Transverse colon (tissue), 4 donors: Measurements from ENCODE around the gene ELAPOR1. TPM values are rescaled to one million over a fixed set of nuclear protein-coding genes. Genes with fewer than 3 reads are reported as not detected.

Experiments used
- DNase-seq: peaks from one replicate; pipeline ENCODE4 v3.0.0-alpha.2; 2019
- H3K27ac ChIP-seq, 4 donors: fragments of 200-600 bp; sonication (generic); 2 replicates each; pipeline ENCODE4 v1.5.1; 2016 to 2018; ENCODE audit warnings: inconsistent platforms in 4 of 4
- H3K27me3 ChIP-seq: fragments of 200-600 bp; sonication (generic); 2 replicates; pipeline ENCODE4 v1.5.1; 2017; ENCODE audit warnings: inconsistent platforms
- H3K36me3 ChIP-seq, 4 donors: fragments of 200-600 bp; sonication (generic); 2 replicates each; pipeline ENCODE4 v1.5.1; 2017 to 2019; ENCODE audit warnings: inconsistent platforms in 4 of 4
- H3K4me1 ChIP-seq, 4 donors: fragments of 200-600 bp; sonication (generic); 2 replicates each; pipeline ENCODE4 v1.5.1; 2017 to 2020; ENCODE audit warnings: inconsistent platforms in 4 of 4
- H3K4me3 ChIP-seq, 4 donors: fragments of 200-600 bp; sonication (generic); 1 replicate in 1 of 4; 2 replicates in 3 of 4; pipeline versions ENCODE4 v1.5.1 to v1.6.1; 2017 to 2019; ENCODE audit warnings: inconsistent platforms in 4 of 4
- H3K9me3 ChIP-seq, 2 donors: fragments of 200-600 bp; sonication (generic); 2 replicates each; pipeline ENCODE4 v1.5.1; 2017 to 2019; ENCODE audit warnings: inconsistent platforms in 2 of 2
- EP300 ChIP-seq: sonication (generic); formaldehyde crosslinking; IDR thresholded peaks from one replicate; pipeline ENCODE4 v1.6.1; 2017; ENCODE audit warnings: antibody characterized with exemption, low read depth
- POLR2A ChIP-seq: fragments of 450-650 bp; IDR thresholded peaks from one replicate; pipeline ENCODE4 v1.6.1; 2016; ENCODE audit warnings: antibody characterized with exemption, mild to moderate bottlenecking, moderate library complexity
- POLR2AphosphoS5 ChIP-seq, 3 donors: sonication (generic); formaldehyde crosslinking; IDR thresholded peaks; one replicate each; pipeline ENCODE4 v1.6.1; 2016; ENCODE audit warnings: antibody characterized with exemption in 3 of 3
- WGBS, 2 donors: methylation state at CpG; one replicate each; pipeline ENCODE4 v1.1.5; 2018; ENCODE audit warnings: low coverage in 1 of 2; 5-methylcytosine and 5-hydroxymethylcytosine counted together
- in situ Hi-C, 4 donors: fragments of 200-750 bp; cut with MboI; loops; one replicate each; pipeline versions ENCODE4 v1.15.0 to v1.15.1; 2017; ENCODE audit warnings: low sequenced_read_pairs in 3 of 4, low pct_ligation_motif_present in 1 of 4, low pct_unique_long_range_greater_than_20kb in 1 of 4
- intact Hi-C: fragments of 100-400 bp; cut with DNase I; formaldehyde crosslinking; loops from one replicate; pipeline ENCODE4 v1.15.1; 2023; ENCODE audit warnings: low total_unique reads
- total RNA-seq, 4 donors: library from RNA; depleted of rRNA; stranded (reverse); fragments of >200 nt; gene quantifications; one replicate each; pipeline ENCODE4 v1.1.0, GENCODE V29; 2016
- TF ChIP-seq, protein P1 (sequence below), 5 experiments: fragments of 200-600 bp in 3 of 5; fragments of 450-650 bp in 2 of 5; sonication (generic) in 3 of 5; IDR thresholded peaks; 1 replicate in 2 of 5; 2 replicates in 3 of 5; pipeline ENCODE4 v1.5.1; 2016 to 2017; ENCODE audit warnings: antibody characterized with exemption in 5 of 5, inconsistent platforms in 3 of 5, mild to moderate bottlenecking in 2 of 5, moderate library complexity in 1 of 5

ELAPOR1 gene
- total RNA-seq, 4 donors from 2014 or later = 19.5 to 72.2 (median 38.4) TPM

DNA sequence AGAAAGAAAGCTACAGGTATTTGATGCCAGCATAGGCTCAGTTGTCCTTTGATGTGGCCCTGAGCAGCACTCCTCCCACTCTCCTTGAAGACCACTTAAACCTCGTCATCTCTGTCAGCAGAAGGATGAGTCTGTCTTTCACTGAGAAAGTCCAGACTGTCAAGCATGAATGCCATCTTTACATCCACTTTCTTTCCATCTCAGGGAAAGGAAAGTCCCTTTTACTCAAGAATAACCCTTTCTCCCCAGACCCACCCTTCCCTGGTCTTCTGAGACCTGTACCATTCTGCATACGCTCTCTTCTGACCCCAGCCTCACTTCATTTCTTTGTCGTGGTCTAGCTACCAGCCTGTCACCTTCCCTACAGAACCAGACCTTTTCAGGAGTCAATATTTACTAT lies 4.0 kb upstream of the ELAPOR1 start:
- intact Hi-C loops = loop anchor here (10.0 kb wide), 2 partner anchors 65 to 145 kb away; partner anchors contain the start of genes CLCC1 and WDR47
- no peaks in the 10 kb centered on the region for H3K9me3 ChIP-seq
- H3K27me3 ChIP-seq = peaks cover 14% of the 10 kb centered on the region
- 63 to 100% methylated on average over 1 to 3 of the region's 3 CpGs for WGBS, 2 donors
- no peak for TF ChIP-seq EP300
- TF ChIP-seq POLR2AphosphoS5 (IDR thresholded peaks at IDR 0.05) = no peak
- TF ChIP-seq, protein P1, sequence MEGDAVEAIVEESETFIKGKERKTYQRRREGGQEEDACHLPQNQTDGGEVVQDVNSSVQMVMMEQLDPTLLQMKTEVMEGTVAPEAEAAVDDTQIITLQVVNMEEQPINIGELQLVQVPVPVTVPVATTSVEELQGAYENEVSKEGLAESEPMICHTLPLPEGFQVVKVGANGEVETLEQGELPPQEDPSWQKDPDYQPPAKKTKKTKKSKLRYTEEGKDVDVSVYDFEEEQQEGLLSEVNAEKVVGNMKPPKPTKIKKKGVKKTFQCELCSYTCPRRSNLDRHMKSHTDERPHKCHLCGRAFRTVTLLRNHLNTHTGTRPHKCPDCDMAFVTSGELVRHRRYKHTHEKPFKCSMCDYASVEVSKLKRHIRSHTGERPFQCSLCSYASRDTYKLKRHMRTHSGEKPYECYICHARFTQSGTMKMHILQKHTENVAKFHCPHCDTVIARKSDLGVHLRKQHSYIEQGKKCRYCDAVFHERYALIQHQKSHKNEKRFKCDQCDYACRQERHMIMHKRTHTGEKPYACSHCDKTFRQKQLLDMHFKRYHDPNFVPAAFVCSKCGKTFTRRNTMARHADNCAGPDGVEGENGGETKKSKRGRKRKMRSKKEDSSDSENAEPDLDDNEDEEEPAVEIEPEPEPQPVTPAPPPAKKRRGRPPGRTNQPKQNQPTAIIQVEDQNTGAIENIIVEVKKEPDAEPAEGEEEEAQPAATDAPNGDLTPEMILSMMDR (IDR thresholded peaks at IDR 0.05) = no peak
- no peak for TF ChIP-seq POLR2A
- H3K27ac ChIP-seq = no peak overlapping the region
- peaks cover 8 to 26% (median 18%) of the 10 kb centered on the region in 4 donors for H3K4me1 ChIP-seq
- DNase-seq = no peak
- in situ Hi-C loops = no loop called here
- no peaks in the 10 kb centered on the region for H3K36me3 ChIP-seq
- H3K4me3 ChIP-seq = no peak overlapping the region

DNA sequence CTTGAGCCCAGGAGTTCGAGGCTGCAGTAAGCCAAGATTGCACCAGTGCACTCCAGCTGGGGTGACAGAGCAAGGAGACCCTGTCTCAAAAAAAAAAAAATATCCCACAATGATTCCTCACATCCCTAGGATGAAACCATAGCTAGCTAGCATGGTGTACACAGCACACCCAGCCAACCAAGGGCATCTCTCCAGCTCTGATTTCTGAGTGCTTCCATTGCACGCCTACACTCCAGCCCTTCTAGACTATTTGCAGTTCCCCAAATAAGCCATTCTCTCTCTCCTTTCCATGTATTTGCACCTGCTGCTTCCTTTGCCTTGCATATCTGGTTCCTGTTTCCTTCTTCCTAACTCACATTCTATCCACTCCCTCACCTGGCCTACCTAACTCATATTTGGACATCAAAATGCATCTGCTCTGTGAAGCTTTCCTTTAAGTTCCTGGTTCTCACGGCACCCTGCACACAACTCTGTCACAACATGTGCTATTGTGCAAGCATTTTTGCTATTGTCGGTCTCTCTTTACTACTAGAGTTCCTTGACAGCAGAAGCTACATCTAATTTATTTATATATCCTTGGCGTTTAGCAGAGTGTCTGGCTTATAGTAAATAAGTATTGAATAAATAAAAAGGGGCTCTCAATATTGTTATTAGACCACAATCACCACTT lies 2.4 kb upstream of the ELAPOR1 start:
- 63 to 81% methylated on average over 3 to 5 of the region's 5 CpGs for WGBS, 2 donors
- intact Hi-C loops = loop anchor here (10.0 kb wide), 1 partner anchor 147 kb away; the partner anchor contains the start of gene CLCC1
- in situ Hi-C loops = no loop called here
- peaks cover 8 to 33% (median 20%) of the 10 kb centered on the region in 4 donors for H3K4me1 ChIP-seq
- TF ChIP-seq EP300 (no peak), POLR2AphosphoS5 (IDR thresholded peaks at IDR 0.05) (no peak), POLR2A (no peak)
- TF ChIP-seq, protein P1 (IDR thresholded peaks at IDR 0.05) = no peak
- no peak for DNase-seq
- no peak overlapping the region for H3K4me3 ChIP-seq
- peaks cover 23% of the 10 kb centered on the region for H3K27me3 ChIP-seq
- no peak overlapping the region for H3K27ac ChIP-seq
- H3K9me3 ChIP-seq = no peaks in the 10 kb centered on the region
- no peaks in the 10 kb centered on the region for H3K36me3 ChIP-seq

DNA sequence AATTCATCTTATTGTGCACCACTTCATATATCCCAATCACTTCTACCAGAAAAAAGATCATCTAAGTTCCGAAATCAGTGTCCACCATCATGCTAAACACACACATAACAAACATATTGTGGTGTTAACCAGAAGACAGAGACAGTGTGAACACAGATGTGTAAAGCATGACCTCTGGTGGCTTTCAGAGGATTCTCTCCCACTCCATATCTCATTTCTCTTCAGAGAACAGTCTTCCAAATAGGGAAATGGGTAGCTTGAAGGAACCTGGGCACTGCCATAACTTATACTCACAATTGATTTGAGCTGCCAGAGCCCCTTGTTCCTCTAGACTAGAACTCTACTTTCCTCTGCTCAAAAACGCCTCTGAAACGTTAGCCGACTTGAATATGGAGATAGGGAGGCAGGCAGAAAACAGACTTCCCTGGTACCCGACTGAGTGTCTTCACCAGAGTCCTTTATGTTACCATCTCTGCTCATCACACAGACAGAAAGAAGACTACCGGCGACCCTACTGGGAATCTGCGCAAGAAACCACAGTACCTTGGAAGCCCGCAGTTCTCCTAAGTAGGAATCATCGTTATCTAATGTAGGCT lies 1.8 kb upstream of the ELAPOR1 start:
- intact Hi-C loops = loop anchor here (10.0 kb wide), 1 partner anchor 147 kb away; the partner anchor contains the start of gene CLCC1
- no peak for TF ChIP-seq POLR2A
- no peak for TF ChIP-seq POLR2AphosphoS5 (IDR thresholded peaks at IDR 0.05)
- no peak for TF ChIP-seq EP300
- TF ChIP-seq, protein P1 (IDR thresholded peaks at IDR 0.05) = no peak
- no peak for DNase-seq
- Histone ChIP-seq H3K9me3 (no peaks in the 10 kb centered on the region), H3K4me1 (peaks cover 8 to 33% (median 20%) of the 10 kb centered on the region in 4 donors), H3K4me3 (peak overlapping the region in 2 of 4 donors; percentile 40 to 51), H3K36me3 (no peaks in the 10 kb centered on the region), H3K27ac (peak overlapping the region in 2 of 4 donors; percentile 23 to 39), H3K27me3 (peaks cover 23% of the 10 kb centered on the region)
- in situ Hi-C loops = no loop called here
- 28 to 88% methylated on average over 1 to 10 of the region's 10 CpGs for WGBS, 2 donors

DNA sequence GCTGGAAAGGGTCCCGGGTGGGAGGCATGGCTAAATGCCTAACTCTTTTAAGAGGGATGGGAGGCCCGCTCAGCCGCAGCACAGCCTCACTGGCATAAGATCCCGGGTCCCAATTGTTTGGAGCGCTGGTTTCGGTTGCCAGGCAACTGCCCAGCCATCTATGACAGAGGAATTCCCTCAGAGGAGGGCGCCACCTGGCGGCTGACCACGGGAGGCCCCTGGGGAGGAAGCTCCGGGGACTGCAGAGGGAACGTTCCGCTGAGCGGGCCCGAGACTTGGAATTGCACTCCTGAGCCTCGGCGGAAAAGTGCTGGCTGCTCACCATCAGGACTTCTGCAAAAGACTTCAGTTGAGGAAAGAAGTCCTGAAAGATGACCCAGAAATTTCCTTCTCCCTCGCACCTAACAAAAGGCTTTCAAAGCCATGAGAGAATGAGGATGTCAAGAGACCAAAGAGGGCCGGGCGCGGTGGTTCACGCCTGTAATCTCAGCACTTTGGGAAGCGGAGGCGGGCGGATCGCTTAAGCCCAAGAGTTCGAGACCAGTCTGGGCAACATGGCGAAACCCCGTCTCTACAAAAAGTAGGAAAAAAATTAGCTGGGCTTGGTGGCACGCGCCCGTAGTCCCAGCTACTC lies 1.1 kb upstream of the ELAPOR1 start:
- peak; percentile 94 for DNase-seq
- in situ Hi-C loops = no loop called here
- Histone ChIP-seq H3K36me3 (no peaks in the 10 kb centered on the region), H3K4me3 (peak overlapping the region in 2 of 4 donors; percentile 40 to 51), H3K27me3 (peaks cover 23% of the 10 kb centered on the region), H3K9me3 (no peaks in the 10 kb centered on the region), H3K4me1 (peaks cover 8 to 33% (median 20%) of the 10 kb centered on the region in 4 donors), H3K27ac (peak overlapping the region in 3 of 4 donors; percentile 23 to 39 (median 27))
- intact Hi-C loops = loop anchor here (10.0 kb wide), 1 partner anchor 148 kb away; the partner anchor contains the start of gene CLCC1
- TF ChIP-seq POLR2A (no peak), EP300 (no peak), POLR2AphosphoS5 (IDR thresholded peaks at IDR 0.05) (peak in 1 of 3 donors; percentile 20)
- TF ChIP-seq, protein P1 (IDR thresholded peaks at IDR 0.05) = peak; percentile 90 to 99 (median 99)
- WGBS, 2 donors = 27% methylated on average over 30 of the region's 31 CpGs; no CpG with 5 or more reads in 1 of the 2 donors
